ENCODE data around the gene KAZN.

GRCh38 chr1:14682941-14683621 is 84.6 kb downstream of the KAZN start:
- no peak for TF ChIP-seq ZNF138 (tag by site-specific recombination; IDR thresholded peaks at IDR 0.05; ENCODE audit: borderline replicate concordance)
- TF ChIP-seq, protein P1, sequence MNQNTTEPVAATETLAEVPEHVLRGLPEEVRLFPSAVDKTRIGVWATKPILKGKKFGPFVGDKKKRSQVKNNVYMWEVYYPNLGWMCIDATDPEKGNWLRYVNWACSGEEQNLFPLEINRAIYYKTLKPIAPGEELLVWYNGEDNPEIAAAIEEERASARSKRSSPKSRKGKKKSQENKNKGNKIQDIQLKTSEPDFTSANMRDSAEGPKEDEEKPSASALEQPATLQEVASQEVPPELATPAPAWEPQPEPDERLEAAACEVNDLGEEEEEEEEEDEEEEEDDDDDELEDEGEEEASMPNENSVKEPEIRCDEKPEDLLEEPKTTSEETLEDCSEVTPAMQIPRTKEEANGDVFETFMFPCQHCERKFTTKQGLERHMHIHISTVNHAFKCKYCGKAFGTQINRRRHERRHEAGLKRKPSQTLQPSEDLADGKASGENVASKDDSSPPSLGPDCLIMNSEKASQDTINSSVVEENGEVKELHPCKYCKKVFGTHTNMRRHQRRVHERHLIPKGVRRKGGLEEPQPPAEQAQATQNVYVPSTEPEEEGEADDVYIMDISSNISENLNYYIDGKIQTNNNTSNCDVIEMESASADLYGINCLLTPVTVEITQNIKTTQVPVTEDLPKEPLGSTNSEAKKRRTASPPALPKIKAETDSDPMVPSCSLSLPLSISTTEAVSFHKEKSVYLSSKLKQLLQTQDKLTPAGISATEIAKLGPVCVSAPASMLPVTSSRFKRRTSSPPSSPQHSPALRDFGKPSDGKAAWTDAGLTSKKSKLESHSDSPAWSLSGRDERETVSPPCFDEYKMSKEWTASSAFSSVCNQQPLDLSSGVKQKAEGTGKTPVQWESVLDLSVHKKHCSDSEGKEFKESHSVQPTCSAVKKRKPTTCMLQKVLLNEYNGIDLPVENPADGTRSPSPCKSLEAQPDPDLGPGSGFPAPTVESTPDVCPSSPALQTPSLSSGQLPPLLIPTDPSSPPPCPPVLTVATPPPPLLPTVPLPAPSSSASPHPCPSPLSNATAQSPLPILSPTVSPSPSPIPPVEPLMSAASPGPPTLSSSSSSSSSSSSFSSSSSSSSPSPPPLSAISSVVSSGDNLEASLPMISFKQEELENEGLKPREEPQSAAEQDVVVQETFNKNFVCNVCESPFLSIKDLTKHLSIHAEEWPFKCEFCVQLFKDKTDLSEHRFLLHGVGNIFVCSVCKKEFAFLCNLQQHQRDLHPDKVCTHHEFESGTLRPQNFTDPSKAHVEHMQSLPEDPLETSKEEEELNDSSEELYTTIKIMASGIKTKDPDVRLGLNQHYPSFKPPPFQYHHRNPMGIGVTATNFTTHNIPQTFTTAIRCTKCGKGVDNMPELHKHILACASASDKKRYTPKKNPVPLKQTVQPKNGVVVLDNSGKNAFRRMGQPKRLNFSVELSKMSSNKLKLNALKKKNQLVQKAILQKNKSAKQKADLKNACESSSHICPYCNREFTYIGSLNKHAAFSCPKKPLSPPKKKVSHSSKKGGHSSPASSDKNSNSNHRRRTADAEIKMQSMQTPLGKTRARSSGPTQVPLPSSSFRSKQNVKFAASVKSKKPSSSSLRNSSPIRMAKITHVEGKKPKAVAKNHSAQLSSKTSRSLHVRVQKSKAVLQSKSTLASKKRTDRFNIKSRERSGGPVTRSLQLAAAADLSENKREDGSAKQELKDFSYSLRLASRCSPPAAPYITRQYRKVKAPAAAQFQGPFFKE (tag by site-specific recombination; IDR thresholded peaks at IDR 0.05; ENCODE audit: borderline replicate concordance) = no peak
- TF ChIP-seq, protein P2, sequence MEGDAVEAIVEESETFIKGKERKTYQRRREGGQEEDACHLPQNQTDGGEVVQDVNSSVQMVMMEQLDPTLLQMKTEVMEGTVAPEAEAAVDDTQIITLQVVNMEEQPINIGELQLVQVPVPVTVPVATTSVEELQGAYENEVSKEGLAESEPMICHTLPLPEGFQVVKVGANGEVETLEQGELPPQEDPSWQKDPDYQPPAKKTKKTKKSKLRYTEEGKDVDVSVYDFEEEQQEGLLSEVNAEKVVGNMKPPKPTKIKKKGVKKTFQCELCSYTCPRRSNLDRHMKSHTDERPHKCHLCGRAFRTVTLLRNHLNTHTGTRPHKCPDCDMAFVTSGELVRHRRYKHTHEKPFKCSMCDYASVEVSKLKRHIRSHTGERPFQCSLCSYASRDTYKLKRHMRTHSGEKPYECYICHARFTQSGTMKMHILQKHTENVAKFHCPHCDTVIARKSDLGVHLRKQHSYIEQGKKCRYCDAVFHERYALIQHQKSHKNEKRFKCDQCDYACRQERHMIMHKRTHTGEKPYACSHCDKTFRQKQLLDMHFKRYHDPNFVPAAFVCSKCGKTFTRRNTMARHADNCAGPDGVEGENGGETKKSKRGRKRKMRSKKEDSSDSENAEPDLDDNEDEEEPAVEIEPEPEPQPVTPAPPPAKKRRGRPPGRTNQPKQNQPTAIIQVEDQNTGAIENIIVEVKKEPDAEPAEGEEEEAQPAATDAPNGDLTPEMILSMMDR (tag by site-specific recombination; IDR thresholded peaks at IDR 0.05) = no peak

Data from HEK293 (cell line).